Natural killer cell (primary cell): ENCODE data around the gene DLG5. TPM values are rescaled to one million over a fixed set of nuclear protein-coding genes. Genes with fewer than 3 reads are reported as not detected.

Source experiments
- ATAC-seq, 3 donors: fragments of 150-1000 bp in 2 of 3; fragments of 200-7000 bp in 1 of 3; cut with Tn5 transposase; 1 replicate in 1 of 3; 2 replicates in 2 of 3; pipeline ENCODE4 v1.10.0; 2021; ENCODE audit warnings: mild to moderate bottlenecking in 2 of 3, moderate library complexity in 2 of 3
- DNase-seq, 2 donors: peaks; one replicate each; pipeline versions ENCODE4 v3.0.0 to v3.0.0-alpha.2; 2013 to 2021; ENCODE audit warnings: mixed read lengths in 1 of 2
- H3K27ac ChIP-seq: one replicate; pipeline ENCODE4 v1.5.1; 2013; ENCODE audit warnings: mild to moderate bottlenecking, low read length
- H3K27me3 ChIP-seq: one replicate; pipeline ENCODE4 v1.6.1; 2013; ENCODE audit warnings: low read length; ENCODE audit not compliant: control insufficient read depth, insufficient read depth
- H3K36me3 ChIP-seq: one replicate; pipeline ENCODE4 v1.6.1; 2013; ENCODE audit warnings: low read length; ENCODE audit not compliant: control insufficient read depth, insufficient read depth
- H3K4me1 ChIP-seq: one replicate; pipeline ENCODE4 v1.6.1; 2013; ENCODE audit warnings: low read length; ENCODE audit not compliant: control insufficient read depth, insufficient read depth
- H3K4me3 ChIP-seq: one replicate; pipeline ENCODE4 v1.5.1; 2013; ENCODE audit warnings: low read length
- H3K9me3 ChIP-seq: one replicate; pipeline ENCODE4 v1.6.1; 2013; ENCODE audit warnings: low read length; ENCODE audit not compliant: control insufficient read depth, insufficient read depth
- H3K27ac Mint-ChIP-seq, 2 donors: one replicate each; pipeline ENCODE4 v1.8.0; 2022; ENCODE audit warnings: mild to moderate bottlenecking in 2 of 2, mixed read lengths in 2 of 2, moderate library complexity in 1 of 2
- H3K27me3 Mint-ChIP-seq, 2 donors: one replicate each; pipeline ENCODE4 v1.8.0; 2022; ENCODE audit warnings: low read depth in 2 of 2, mixed read lengths in 2 of 2
- H3K36me3 Mint-ChIP-seq: one replicate; pipeline ENCODE4 v1.8.0; 2022; ENCODE audit warnings: mixed read lengths
- H3K4me1 Mint-ChIP-seq, 2 donors: one replicate each; pipeline ENCODE4 v1.8.0; 2022; ENCODE audit warnings: mixed read lengths in 2 of 2
- H3K4me3 Mint-ChIP-seq: one replicate; pipeline ENCODE4 v1.8.0; 2022; ENCODE audit warnings: mild to moderate bottlenecking, moderate library complexity, mixed read lengths
- H3K9me3 Mint-ChIP-seq, 2 donors: one replicate each; pipeline ENCODE4 v1.8.0; 2022; ENCODE audit warnings: mixed read lengths in 2 of 2
- WGBS: methylation state at CpG from one replicate; pipeline ENCODE4 v1.1.7; 2013; ENCODE audit warnings: missing lambda C conversion rate; ENCODE audit not compliant: insufficient coverage; 5-methylcytosine and 5-hydroxymethylcytosine counted together
- intact Hi-C: fragments of 100-400 bp; cut with micrococcal nuclease; formaldehyde crosslinking; loops from one replicate; pipeline ENCODE4 v1.14.2; 2022
- total RNA-seq, 4 donors: library from RNA; stranded (reverse); fragments of 120-200 nt in 1 of 4; gene quantifications; one replicate each; pipeline versions ENCODE4 v1.2.3 to v1.2.4, GENCODE V29; 2013 to 2022
- TF ChIP-seq, protein P1 (sequence below): fragments of 200-600 bp; IDR thresholded peaks from one replicate; pipeline ENCODE4 v1.8.0; 2022; ENCODE audit warnings: antibody characterized with exemption

Gene DLG5
- total RNA-seq, 3 donors from 2014 or later (not counting 1 experiment from before 2014, with no cell fraction given): 52.8 to 75.0 (median 52.9) TPM

- intact Hi-C loops: no loop called here
- Histone ChIP-seq H3K4me3 (no peak overlapping the region), H3K27me3 (no peaks in the 10 kb centered on the region), H3K36me3 (peaks cover 66% of the 10 kb centered on the region), H3K27ac (no peak overlapping the region), H3K4me1 (no peaks in the 10 kb centered on the region), H3K9me3 (no peaks in the 10 kb centered on the region)
- no peaks in the 10 kb centered on the region for H3K27me3 Mint-ChIP-seq
- H3K4me1 Mint-ChIP-seq: no peaks in the 10 kb centered on the region
- H3K4me3 Mint-ChIP-seq: no peak overlapping the region
- TF ChIP-seq, protein P1, sequence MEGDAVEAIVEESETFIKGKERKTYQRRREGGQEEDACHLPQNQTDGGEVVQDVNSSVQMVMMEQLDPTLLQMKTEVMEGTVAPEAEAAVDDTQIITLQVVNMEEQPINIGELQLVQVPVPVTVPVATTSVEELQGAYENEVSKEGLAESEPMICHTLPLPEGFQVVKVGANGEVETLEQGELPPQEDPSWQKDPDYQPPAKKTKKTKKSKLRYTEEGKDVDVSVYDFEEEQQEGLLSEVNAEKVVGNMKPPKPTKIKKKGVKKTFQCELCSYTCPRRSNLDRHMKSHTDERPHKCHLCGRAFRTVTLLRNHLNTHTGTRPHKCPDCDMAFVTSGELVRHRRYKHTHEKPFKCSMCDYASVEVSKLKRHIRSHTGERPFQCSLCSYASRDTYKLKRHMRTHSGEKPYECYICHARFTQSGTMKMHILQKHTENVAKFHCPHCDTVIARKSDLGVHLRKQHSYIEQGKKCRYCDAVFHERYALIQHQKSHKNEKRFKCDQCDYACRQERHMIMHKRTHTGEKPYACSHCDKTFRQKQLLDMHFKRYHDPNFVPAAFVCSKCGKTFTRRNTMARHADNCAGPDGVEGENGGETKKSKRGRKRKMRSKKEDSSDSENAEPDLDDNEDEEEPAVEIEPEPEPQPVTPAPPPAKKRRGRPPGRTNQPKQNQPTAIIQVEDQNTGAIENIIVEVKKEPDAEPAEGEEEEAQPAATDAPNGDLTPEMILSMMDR: no peak
- WGBS: 94% methylated on average over 9 of the region's 9 CpGs
- DNase-seq (no peak), ATAC-seq (no peak)
- no peak overlapping the region for H3K27ac Mint-ChIP-seq
- H3K36me3 Mint-ChIP-seq: peaks cover 5% of the 10 kb centered on the region
- H3K9me3 Mint-ChIP-seq: no peaks in the 10 kb centered on the region
Measured at GRCh38 chr10:77807706-77808105, 118.8 kb downstream of the DLG5 start.

DNA sequence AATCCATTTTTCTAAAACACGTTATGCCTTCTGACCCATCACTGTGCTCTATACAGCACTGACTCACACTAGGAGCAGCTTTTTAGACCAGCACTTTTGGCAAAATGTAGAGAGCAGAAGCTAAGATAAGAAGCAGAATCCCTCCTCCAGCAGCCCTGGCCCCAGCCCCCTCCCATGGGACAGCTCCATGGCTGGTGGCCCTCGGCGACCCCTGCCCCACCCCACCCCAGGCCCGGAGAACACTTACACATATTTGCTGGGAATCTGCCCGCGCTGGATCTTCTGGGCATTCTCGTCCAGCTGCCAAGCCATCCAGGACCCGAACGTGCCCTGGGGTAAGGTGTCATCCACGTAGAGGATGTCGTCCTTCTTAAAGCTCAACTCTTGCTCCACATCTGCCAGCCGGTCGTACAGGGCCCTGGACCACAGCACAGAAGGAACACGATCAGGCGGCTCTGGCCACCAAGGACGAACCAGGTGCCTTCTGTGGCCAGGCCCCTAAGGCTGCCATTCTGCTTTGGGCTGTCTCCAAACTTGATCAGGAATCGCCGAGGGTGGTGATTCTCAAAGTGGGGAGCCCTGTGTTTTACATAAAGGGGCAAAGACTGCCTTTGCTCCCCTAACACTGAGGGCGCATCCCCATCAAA, 119.9 kb downstream of the DLG5 start:
- ATAC-seq (no peak), DNase-seq (no peak)
- no peak overlapping the region for H3K27ac ChIP-seq
- no peaks in the 10 kb centered on the region for H3K27me3 ChIP-seq
- WGBS: 98% methylated on average over 19 of the region's 19 CpGs
- no peak overlapping the region for H3K27ac Mint-ChIP-seq
- TF ChIP-seq, protein P1: no peak
- no peaks in the 10 kb centered on the region for H3K9me3 Mint-ChIP-seq
- no peaks in the 10 kb centered on the region for H3K9me3 ChIP-seq
- peaks cover 5% of the 10 kb centered on the region for H3K4me1 ChIP-seq
- no peaks in the 10 kb centered on the region for H3K27me3 Mint-ChIP-seq
- no peak overlapping the region for H3K4me3 Mint-ChIP-seq
- intact Hi-C loops: no loop called here
- H3K36me3 Mint-ChIP-seq: peaks cover 11% of the 10 kb centered on the region
- H3K4me3 ChIP-seq: no peak overlapping the region
- H3K36me3 ChIP-seq: peaks cover 56% of the 10 kb centered on the region
- H3K4me1 Mint-ChIP-seq: peaks cover 8% of the 10 kb centered on the region in 2 donors

DNA sequence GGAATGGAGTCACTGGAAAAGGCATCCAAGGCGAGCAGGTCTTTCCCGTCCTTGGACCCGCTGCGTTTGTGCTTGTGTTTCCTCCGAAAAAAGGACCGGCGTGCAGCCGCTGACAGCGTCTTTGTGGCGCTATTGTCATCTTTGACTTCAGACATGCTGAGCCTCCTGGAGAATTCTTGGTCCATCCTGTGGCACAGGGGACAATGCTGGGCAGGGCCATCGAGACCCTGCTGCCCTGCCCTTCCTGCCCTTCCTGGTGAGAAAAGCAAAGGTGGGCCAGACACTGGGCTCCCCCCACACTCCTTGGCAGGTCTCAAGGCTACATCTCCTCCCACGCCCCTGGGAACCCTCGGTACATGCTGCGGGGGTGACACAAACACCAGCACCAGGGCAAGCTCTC, 120.9 kb downstream of the DLG5 start:
- no peaks in the 10 kb centered on the region for H3K27me3 ChIP-seq
- H3K4me3 Mint-ChIP-seq: no peak overlapping the region
- WGBS: 97% methylated on average over 14 of the region's 14 CpGs
- intact Hi-C loops: no loop called here
- H3K27me3 Mint-ChIP-seq: no peaks in the 10 kb centered on the region
- peaks cover 18% of the 10 kb centered on the region in 2 donors for H3K4me1 Mint-ChIP-seq
- H3K36me3 Mint-ChIP-seq: peaks cover 11% of the 10 kb centered on the region
- TF ChIP-seq, protein P1: no peak
- peaks cover 47% of the 10 kb centered on the region for H3K36me3 ChIP-seq
- H3K27ac ChIP-seq: no peak overlapping the region
- no peaks in the 10 kb centered on the region for H3K9me3 Mint-ChIP-seq
- H3K4me3 ChIP-seq: no peak overlapping the region
- H3K9me3 ChIP-seq: no peaks in the 10 kb centered on the region
- ATAC-seq (no peak), DNase-seq (no peak)
- no peak overlapping the region for H3K27ac Mint-ChIP-seq
- peaks cover 11% of the 10 kb centered on the region for H3K4me1 ChIP-seq

- Mint-ChIP-seq H3K9me3 (no peaks in the 10 kb centered on the region), H3K36me3 (peaks cover 19% of the 10 kb centered on the region), H3K27ac (no peak overlapping the region), H3K27me3 (no peaks in the 10 kb centered on the region), H3K4me1 (peaks cover 27 to 29% of the 10 kb centered on the region in 2 donors), H3K4me3 (no peak overlapping the region)
- 87% methylated on average over 3 of the region's 3 CpGs for WGBS
- TF ChIP-seq, protein P1: no peak
- DNase-seq (no peak), ATAC-seq (no peak)
- no peak overlapping the region for H3K27ac ChIP-seq
- no peaks in the 10 kb centered on the region for H3K9me3 ChIP-seq
- H3K36me3 ChIP-seq: peaks cover 38% of the 10 kb centered on the region
- intact Hi-C loops: no loop called here
- no peak overlapping the region for H3K4me3 ChIP-seq
- peaks cover 24% of the 10 kb centered on the region for H3K4me1 ChIP-seq
- no peaks in the 10 kb centered on the region for H3K27me3 ChIP-seq
Measured at GRCh38 chr10:77804371-77804770, 122.2 kb downstream of the DLG5 start.
